ENCODE results near the gene CLN6. TPM values are rescaled to one million over a fixed set of nuclear protein-coding genes. Genes with fewer than 3 reads are reported as not detected.

CLN6 gene
- total RNA-seq, 1 experiment from 2014 or later: 68.7 TPM

- BruUV-seq (replicated peaks): no TSS peak
- in situ Hi-C loops (cut with HindIII; ENCODE audit: low pct_unique_long_range_greater_than_20kb, low sequenced_read_pairs) (no loop called here), intact Hi-C loops (cut with micrococcal nuclease; ENCODE audit: unreplicated experiment) (no loop called here)
- peaks cover 3% of the 10 kb centered on the region; the same call in 1 of the 2 replicates for H3K4me1 ChIP-seq (ENCODE audit: control insufficient read depth, insufficient read depth, low read length)
- no peak overlapping the region for H3K27ac ChIP-seq (ENCODE audit: low read length)
- peaks cover 35% of the 10 kb centered on the region for H3K36me3 ChIP-seq (ENCODE audit: control insufficient read depth, insufficient read depth, low read length)
- H3K9me3 ChIP-seq (ENCODE audit: control insufficient read depth, insufficient read depth, low read depth, low read length): no peaks in the 10 kb centered on the region
- POLR2A ChIA-PET: no interaction called here
- no peak for ATAC-seq
- H3K4me3 ChIP-seq (ENCODE audit: low read depth in 2 of 2, low read length in 2 of 2): no peak overlapping the region
- CTCF ChIA-PET: no interaction called here
- DNase-seq (ENCODE audit: low read depth, low spot score): no peak
- no peaks in the 10 kb centered on the region for H3K27me3 ChIP-seq (ENCODE audit: control insufficient read depth, insufficient read depth, low read length)
- TF ChIP-seq POLR2AphosphoS5 (IDR thresholded peaks at IDR 0.05; ENCODE audit: low read depth, low read length) (no peak), CTCF (IDR thresholded peaks at IDR 0.05) (no peak)
Measured at GRCh38 chr15:68191555-68191954, 38.0 kb downstream of the CLN6 start.

- no peak overlapping the region for H3K4me3 ChIP-seq (ENCODE audit: low read depth in 2 of 2, low read length in 2 of 2)
- H3K36me3 ChIP-seq (ENCODE audit: control insufficient read depth, insufficient read depth, low read length): peaks cover 35% of the 10 kb centered on the region
- peaks cover 3% of the 10 kb centered on the region; the same call in 1 of the 2 replicates for H3K4me1 ChIP-seq (ENCODE audit: control insufficient read depth, insufficient read depth, low read length)
- no peaks in the 10 kb centered on the region for H3K27me3 ChIP-seq (ENCODE audit: control insufficient read depth, insufficient read depth, low read length)
- H3K9me3 ChIP-seq (ENCODE audit: control insufficient read depth, insufficient read depth, low read depth, low read length): no peaks in the 10 kb centered on the region
- DNase-seq (ENCODE audit: low read depth, low spot score) (no peak), ATAC-seq (no peak)
- CTCF ChIA-PET: no interaction called here
- POLR2A ChIA-PET: no interaction called here
- TF ChIP-seq TCF7L2 (IDR thresholded peaks at IDR 0.05; ENCODE audit: low read depth, low read length) (no peak), CTCF (IDR thresholded peaks at IDR 0.05) (no peak), SIN3A (IDR thresholded peaks at IDR 0.05; ENCODE audit: borderline replicate concordance, insufficient read depth, low read depth, low read length) (no peak), POLR2AphosphoS5 (IDR thresholded peaks at IDR 0.05; ENCODE audit: low read depth, low read length) (no peak), REST (IDR thresholded peaks at IDR 0.05; ENCODE audit: insufficient read depth in 1 of 2, low read depth in 2 of 2, low read length in 1 of 2) (no peak)
- no TSS peak for BruUV-seq (replicated peaks)
- no peak overlapping the region for H3K27ac ChIP-seq (ENCODE audit: low read length)
- in situ Hi-C loops (cut with HindIII; ENCODE audit: low pct_unique_long_range_greater_than_20kb, low sequenced_read_pairs) (no loop called here), intact Hi-C loops (cut with micrococcal nuclease; ENCODE audit: unreplicated experiment) (no loop called here)
Measured at GRCh38 chr15:68190048-68190447, 39.5 kb downstream of the CLN6 start.

DNA sequence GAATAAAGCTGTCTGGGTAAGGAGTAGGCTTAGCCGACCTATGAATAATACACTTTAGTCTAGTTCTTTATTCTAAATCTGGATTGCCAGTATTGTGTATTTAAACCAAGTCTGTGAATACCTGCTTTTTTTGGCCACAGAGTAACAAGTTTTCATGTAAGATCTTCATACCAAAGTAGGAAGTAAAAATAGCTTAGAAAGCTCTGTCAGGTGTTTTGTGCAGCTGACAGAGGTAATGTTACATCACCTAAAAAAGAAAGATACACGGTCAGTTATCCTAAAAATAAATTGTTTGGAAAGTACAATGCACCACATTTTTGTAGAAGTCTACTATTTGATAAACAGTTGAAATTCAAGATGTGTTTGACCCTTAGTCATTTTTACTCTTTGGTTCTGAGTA lies 40.9 kb downstream of the CLN6 start:
- ChIA-PET POLR2A (no interaction called here), CTCF (no interaction called here)
- peaks cover 3% of the 10 kb centered on the region; the same call in 1 of the 2 replicates for H3K4me1 ChIP-seq (ENCODE audit: control insufficient read depth, insufficient read depth, low read length)
- in situ Hi-C loops (cut with HindIII; ENCODE audit: low pct_unique_long_range_greater_than_20kb, low sequenced_read_pairs): no loop called here
- H3K4me3 ChIP-seq (ENCODE audit: low read depth in 2 of 2, low read length in 2 of 2): no peak overlapping the region
- BruUV-seq (replicated peaks): no TSS peak
- H3K27ac ChIP-seq (ENCODE audit: low read length): no peak overlapping the region
- DNase-seq (ENCODE audit: low read depth, low spot score) (no peak), ATAC-seq (no peak)
- no peak for TF ChIP-seq SIN3A (IDR thresholded peaks at IDR 0.05; ENCODE audit: borderline replicate concordance, insufficient read depth, low read depth, low read length)
- no peak for TF ChIP-seq POLR2AphosphoS5 (IDR thresholded peaks at IDR 0.05; ENCODE audit: low read depth, low read length)
- intact Hi-C loops (cut with micrococcal nuclease; ENCODE audit: unreplicated experiment): no loop called here
- no peaks in the 10 kb centered on the region for H3K9me3 ChIP-seq (ENCODE audit: control insufficient read depth, insufficient read depth, low read depth, low read length)
- no peaks in the 10 kb centered on the region for H3K27me3 ChIP-seq (ENCODE audit: control insufficient read depth, insufficient read depth, low read length)
- H3K36me3 ChIP-seq (ENCODE audit: control insufficient read depth, insufficient read depth, low read length): peaks cover 40% of the 10 kb centered on the region
